Cardiac septum (tissue), 1 donor: ENCODE data around the gene PRR4. TPM values are rescaled to one million over a fixed set of nuclear protein-coding genes. Genes with fewer than 3 reads are reported as not detected.

Source experiments
- DNase-seq: peaks from one replicate; pipeline ENCODE4 v3.0.0-alpha.2; 2020; ENCODE audit warnings: low spot score
- intact Hi-C: fragments of 100-400 bp; cut with DNase I; formaldehyde crosslinking; loops from one replicate; pipeline ENCODE4 v1.14.0; 2022
- total RNA-seq: library from RNA; stranded (reverse); fragmentation: NEBNext Ultra II Directional; extraction: Animal tissue kit (Norgen Biotek cat#: 25700); gene quantifications from one replicate; pipeline ENCODE4 v1.2.1, GENCODE V29; 2021
- donor health status: DM: no; HTN: no; CAD: no.

PRR4 gene
- total RNA-seq, 1 donor from 2014 or later, result 2.6 TPM

DNA sequence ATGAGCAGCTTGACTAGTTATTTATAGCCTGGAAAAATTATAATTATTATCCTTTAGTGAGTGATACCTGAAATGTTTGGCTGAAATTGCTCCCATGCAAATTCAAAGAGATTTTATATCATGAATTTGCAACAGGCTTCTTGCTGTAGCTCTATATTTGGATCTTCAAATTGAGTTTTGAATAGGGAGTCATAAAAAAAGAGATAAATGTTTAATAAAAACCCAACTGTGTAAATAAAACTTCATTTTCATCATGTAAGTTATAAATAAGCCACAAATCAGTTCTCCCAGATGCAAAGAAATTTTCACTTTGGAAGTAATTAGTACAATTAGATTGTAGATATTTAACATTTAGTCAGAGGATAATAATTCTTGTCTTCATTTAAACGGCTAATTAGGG, 42.1 kb downstream of the PRR4 start, which contains the start of gene TAS2R8:
Gene TAS2R8, minus strand, starts transcription at position 101 of the 400 bp plus-strand sequence. CDS start 306 bp downstream, outside the sequence.
- intact Hi-C loops, result no loop called here

DNA sequence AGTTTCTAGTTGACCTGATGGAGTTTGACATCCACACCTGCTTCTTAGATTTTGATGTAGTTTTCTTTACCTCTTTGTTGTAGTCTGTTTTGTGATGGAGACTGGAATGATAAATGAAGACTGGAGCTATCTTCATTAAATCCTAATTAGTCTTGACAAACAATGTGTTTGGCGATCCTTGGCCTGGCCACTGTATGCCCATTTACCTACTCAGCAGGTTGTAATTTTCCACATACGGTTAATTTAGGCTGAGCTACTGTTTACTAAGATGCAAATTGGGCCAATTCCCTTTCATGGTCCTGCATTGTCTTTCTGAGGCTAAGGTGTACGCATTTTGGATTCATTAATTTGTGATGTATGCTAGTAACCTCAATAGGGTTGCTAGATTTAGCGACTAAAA, 46.7 kb downstream of the PRR4 start, which contains the start of gene TAS2R7:
Gene TAS2R7, minus strand, starts transcription at position 41 of the 400 bp plus-strand sequence. CDS start 57 bp downstream, outside the sequence.
- intact Hi-C loops, result no loop called here
- no peak for DNase-seq

More for the DNA sequence above, 42.1 kb downstream of the PRR4 start, which contains the start of gene TAS2R8:
- DNase-seq, result no peak

DNA sequence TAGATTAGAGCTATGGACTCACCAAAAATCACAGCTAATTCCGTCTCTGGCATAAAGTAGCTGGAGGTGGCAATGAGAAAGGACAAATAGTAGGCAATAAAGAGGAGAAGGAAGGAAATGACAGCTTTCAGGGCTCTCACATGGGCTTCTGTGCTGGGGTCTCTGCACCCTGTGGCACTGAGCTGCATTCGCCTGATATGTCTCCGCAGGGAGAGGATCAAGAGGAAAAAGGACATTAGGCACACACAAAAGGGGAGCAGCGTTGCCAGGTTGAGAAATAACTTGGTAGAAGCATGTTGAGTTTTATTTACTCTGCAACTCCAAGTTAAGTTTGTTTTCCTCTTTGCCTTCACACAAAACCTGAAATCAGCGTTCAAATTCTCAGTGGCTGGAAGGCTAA, 47.5 kb downstream of the PRR4 start:
- intact Hi-C loops, result no loop called here

More for the DNA sequence above, 47.5 kb downstream of the PRR4 start:
- DNase-seq, result no peak

Other genes with a start within 250 kb of the PRR4 start
- gene MAGOHB, start 235.9 kb downstream of the PRR4 start, total RNA-seq, result 11.7 TPM
- 0.16 TPM for gene STYK1, start 175.4 kb downstream of the PRR4 start, total RNA-seq
- gene YBX3, start 126.2 kb downstream of the PRR4 start, total RNA-seq, result 998 TPM
- gene TAS2R7, start 46.8 kb downstream of the PRR4 start, total RNA-seq, result not detected
- gene TAS2R8, start 42.2 kb downstream of the PRR4 start, total RNA-seq, result not detected
- gene TAS2R9, start 39.3 kb downstream of the PRR4 start, total RNA-seq, result not detected
- 0.30 TPM for gene TAS2R10, start 23.1 kb downstream of the PRR4 start, total RNA-seq
- 10.2 TPM for gene PRH1, start 34.8 kb upstream of the PRR4 start, total RNA-seq
- 1.0 TPM for gene TAS2R13, start 60.1 kb upstream of the PRR4 start, total RNA-seq
- gene PRH2, start 79.8 kb upstream of the PRR4 start, total RNA-seq, result not detected
- gene TAS2R14, start 89.8 kb upstream of the PRR4 start, total RNA-seq, result 1.3 TPM
- gene TAS2R50, start 137.4 kb upstream of the PRR4 start, total RNA-seq, result 0.97 TPM
- 1.3 TPM for gene TAS2R20, start 148.8 kb upstream of the PRR4 start, total RNA-seq
- 1.5 TPM for gene TAS2R19, start 173.1 kb upstream of the PRR4 start, total RNA-seq
- gene TAS2R31, start 181.9 kb upstream of the PRR4 start, total RNA-seq, result 2.1 TPM
- 0.78 TPM for gene TAS2R46, start 212.8 kb upstream of the PRR4 start, total RNA-seq
- gene TAS2R43, start 242.8 kb upstream of the PRR4 start, total RNA-seq, result 0.32 TPM